ENCODE measurements around the gene GRIP1. TPM values are rescaled to one million over a fixed set of nuclear protein-coding genes. Genes with fewer than 3 reads are reported as not detected.

The GRIP1 gene
- total and polyA plus RNA-seq, 2 of the 4 experiments (the other 2 are of a cell fraction): under 0.01 to 0.07 TPM

GRCh38 chr12:66620688-66621087, 58.2 kb downstream of the GRIP1 start:
- CTCF ChIA-PET: no interaction called here
- Histone ChIP-seq H2BK20ac (ENCODE audit: low read depth, low read length) (no peak overlapping the region), H3K18ac (ENCODE audit: low read depth, low read length) (no peak overlapping the region)

More at GRCh38 chr12:66620688-66621087, 58.2 kb downstream of the GRIP1 start:
- Histone ChIP-seq H4K20me1 (ENCODE audit: insufficient read depth, low read length) (no peaks in the 10 kb centered on the region), H3K9me3 (ENCODE audit: control insufficient read depth, insufficient read depth, low read length) (no peaks in the 10 kb centered on the region), H3K79me1 (ENCODE audit: low read depth in 1 of 2, low read length in 2 of 2) (no peaks in the 10 kb centered on the region), H2AK9ac (replicated peaks; ENCODE audit: low read depth, low read length, poor library complexity) (no peak overlapping the region), H2BK15ac (ENCODE audit: low read depth, low read length) (no peak overlapping the region), H3K56ac (ENCODE audit: extremely low read depth, insufficient read depth, low read length) (no peak overlapping the region), H3K23ac (ENCODE audit: low read depth, low read length) (no peak overlapping the region), H3K4me3 (ENCODE audit: insufficient read depth, low read depth, low read length) (no peak overlapping the region), H2BK5ac (ENCODE audit: low read depth, low read length, poor library complexity, severe bottlenecking) (no peak overlapping the region), H3K9ac (ENCODE audit: low read depth, low read length) (no peak overlapping the region), H3K36me3 (ENCODE audit: control insufficient read depth, insufficient read depth, low read length) (no peaks in the 10 kb centered on the region), H2AFZ (replicated peaks; ENCODE audit: low read length, poor library complexity) (no peak overlapping the region), H2AK5ac (ENCODE audit: low read depth, low read length) (no peak overlapping the region), H4K8ac (ENCODE audit: low read depth in 2 of 2, low read length in 2 of 2) (no peak overlapping the region), H3K14ac (replicated peaks; ENCODE audit: low read depth, low read length) (no peak overlapping the region), H3K27me3 (ENCODE audit: control insufficient read depth, insufficient read depth, low read length) (no peaks in the 10 kb centered on the region), H3K27ac (ENCODE audit: insufficient read depth, low read length) (no peak overlapping the region), H3K9me1 (ENCODE audit: insufficient read depth, low read length) (no peaks in the 10 kb centered on the region), H2BK120ac (ENCODE audit: low read depth, low read length) (no peak overlapping the region), H4K91ac (ENCODE audit: insufficient read depth, low read depth, low read length) (no peak overlapping the region), H3K4ac (ENCODE audit: low read depth, low read length) (no peak overlapping the region), H3K4me1 (ENCODE audit: control insufficient read depth, insufficient read depth, low read length) (no peaks in the 10 kb centered on the region), H3K4me2 (ENCODE audit: low read depth, low read length) (no peak overlapping the region), H4K5ac (ENCODE audit: low read depth, low read length) (no peak overlapping the region)
- no TSS peak for BruUV-seq (replicated peaks)
- no peak for DNase-seq
- dilution Hi-C loops (cut with HindIII; ENCODE audit: low sequenced_read_pairs, unreplicated experiment) (no loop called here), in situ Hi-C loops (cut with MboI; ENCODE audit: low sequenced_read_pairs) (no loop called here), intact Hi-C loops (cut with micrococcal nuclease) (no loop called here)
- WGBS, 2 experiments (ENCODE audit: extremely low coverage in 2 of 2, insufficient read length in 1 of 2): no CpG with 5 or more reads among the region's 2 CpGs
- POLR2A ChIA-PET (ENCODE audit: unreplicated experiment): no interaction called here
- no peak for TF ChIP-seq FOS (IDR thresholded peaks at IDR 0.05; ENCODE audit: low read depth, low read length)
- TF ChIP-seq POLR2A (IDR thresholded peaks at IDR 0.05; ENCODE audit: low read depth, low read length): no peak
- TF ChIP-seq NFE2L2 (IDR thresholded peaks at IDR 0.05; ENCODE audit: low read depth, low read length): no peak
- no peak for TF ChIP-seq MXI1 (IDR thresholded peaks at IDR 0.05; ENCODE audit: borderline replicate concordance, low read depth, low read length)
- no peak for TF ChIP-seq CTCF (conservative IDR thresholded peaks at IDR 0.05; ENCODE audit: low read depth, low read length)
- TF ChIP-seq ELK1 (IDR thresholded peaks at IDR 0.05; ENCODE audit: borderline replicate concordance, low read depth, low read length): no peak
- TF ChIP-seq CHD1 (IDR thresholded peaks at IDR 0.05; ENCODE audit: low read depth, low read length): no peak
- no peak for TF ChIP-seq RCOR1 (IDR thresholded peaks at IDR 0.05; ENCODE audit: insufficient replicate concordance, low read length)
- TF ChIP-seq SMC3 (IDR thresholded peaks at IDR 0.05; ENCODE audit: low read depth, low read length): no peak
- no peak for TF ChIP-seq BHLHE40 (IDR thresholded peaks at IDR 0.05; ENCODE audit: low read depth, low read length)
- no peak for TF ChIP-seq RFX5 (IDR thresholded peaks at IDR 0.05; ENCODE audit: low read depth, low read length)
- no peak for TF ChIP-seq CEBPB (IDR thresholded peaks at IDR 0.05; ENCODE audit: low read depth, low read length)
- TF ChIP-seq MAFK (IDR thresholded peaks at IDR 0.05; ENCODE audit: low read depth, low read length): no peak
- no peak for TF ChIP-seq USF2 (IDR thresholded peaks at IDR 0.05; ENCODE audit: low read depth, low read length)
- ATAC-seq (ENCODE audit: low read depth): no peak
